ENCODE data around the gene WNT7B. TPM values are rescaled to one million over a fixed set of nuclear protein-coding genes. Genes with fewer than 3 reads are reported as not detected.

Gene WNT7B
- total and polyA plus RNA-seq, 10 of the 15 experiments (the other 5 are each of a cell fraction or from before 2014, with no cell fraction given): 0.12 TPM; not detected in 9

- ATAC-seq: no peak
- Histone ChIP-seq H2AFZ (ENCODE audit: control insufficient read depth, low read depth, low read length) (no peak overlapping the region), H4K20me1 (ENCODE audit: control insufficient read depth, insufficient read depth) (peaks cover 3% of the 10 kb centered on the region; the same call in 1 of the 2 replicates), H3K9ac (ENCODE audit: control insufficient read depth, insufficient read depth, low read length) (no peak overlapping the region), H3K79me2 (ENCODE audit: control insufficient read depth, insufficient read depth, low read length) (no peaks in the 10 kb centered on the region), H3K4me1 (ENCODE audit: control insufficient read depth, insufficient read depth, low read length) (no peaks in the 10 kb centered on the region), H3K27me3 (replicated peaks in 1 of 2; ENCODE audit: control insufficient read depth in 2 of 2, insufficient read depth in 2 of 2, low read length in 1 of 2) (no peaks in the 10 kb centered on the region), H3K4me3 (no peak overlapping the region), H3K36me3 (ENCODE audit: control insufficient read depth in 2 of 2, insufficient read depth in 2 of 2, low read length in 1 of 2) (no peaks in the 10 kb centered on the region), H3K27ac (ENCODE audit: control insufficient read depth, insufficient read depth) (no peak overlapping the region), H3K9me3 (replicated peaks; ENCODE audit: control insufficient read depth, insufficient read depth, low read length) (no peaks in the 10 kb centered on the region), H3K4me2 (ENCODE audit: control insufficient read depth, insufficient read depth) (no peak overlapping the region)
- ChIA-PET POLR2A (no interaction called here), SMC1A (ENCODE audit: uncharacterized antibody, unreplicated experiment) (no interaction called here), CTCF (no interaction called here), RAD21 (ENCODE audit: unreplicated experiment) (no interaction called here)
- no TSS peak for BruUV-seq (replicated peaks)
- intact Hi-C loops (cut with micrococcal nuclease; ENCODE audit: unreplicated experiment) (no loop called here), in situ Hi-C loops (cut with MboI) (no loop called here)
- WGBS (ENCODE audit: insufficient coverage, insufficient replicate concordance, low lambda C conversion rate, missing lambda C conversion rate): 62% methylated on average over 15 of the region's 15 CpGs
- no peak for FAIRE-seq
- TF ChIP-seq MTA3 (IDR thresholded peaks at IDR 0.05; ENCODE audit: borderline replicate concordance, low read length) (no peak), RAD51 (IDR thresholded peaks at IDR 0.05) (no peak), CREB1 (IDR thresholded peaks at IDR 0.05; ENCODE audit: low read depth) (no peak), EZH2 (IDR thresholded peaks at IDR 0.05; ENCODE audit: borderline replicate concordance, control insufficient read depth, low read depth, low read length) (no peak), NR2C1 (IDR thresholded peaks at IDR 0.05) (no peak), MXI1 (IDR thresholded peaks at IDR 0.05; ENCODE audit: low read depth, low read length) (no peak), MEF2B (IDR thresholded peaks at IDR 0.05; ENCODE audit: partially characterized antibody, poor library complexity, severe bottlenecking) (no peak), ZSCAN29 (IDR thresholded peaks at IDR 0.05) (no peak)
- no peak for DNase-seq (ENCODE audit: low read depth, low spot score)
These were observed 69.6 kb downstream of the WNT7B start for GRCh38 chr22:45907378-45907777.

GRCh38 chr22:45906946-45907345 is 70.0 kb downstream of the WNT7B start:
- ATAC-seq (no peak), FAIRE-seq (no peak), DNase-seq (ENCODE audit: low read depth, low spot score) (no peak)
- POLR2A ChIA-PET: no interaction called here
- Histone ChIP-seq H3K9ac (ENCODE audit: control insufficient read depth, insufficient read depth, low read length) (no peak overlapping the region), H3K4me1 (ENCODE audit: control insufficient read depth, insufficient read depth, low read length) (no peaks in the 10 kb centered on the region), H3K36me3 (ENCODE audit: control insufficient read depth in 2 of 2, insufficient read depth in 2 of 2, low read length in 1 of 2) (no peaks in the 10 kb centered on the region), H3K9me3 (replicated peaks; ENCODE audit: control insufficient read depth, insufficient read depth, low read length) (no peaks in the 10 kb centered on the region), H3K4me2 (ENCODE audit: control insufficient read depth, insufficient read depth) (no peak overlapping the region), H3K27me3 (replicated peaks in 1 of 2; ENCODE audit: control insufficient read depth in 2 of 2, insufficient read depth in 2 of 2, low read length in 1 of 2) (no peaks in the 10 kb centered on the region), H3K4me3 (no peak overlapping the region), H3K79me2 (ENCODE audit: control insufficient read depth, insufficient read depth, low read length) (no peaks in the 10 kb centered on the region), H3K27ac (ENCODE audit: control insufficient read depth, insufficient read depth) (no peak overlapping the region), H4K20me1 (ENCODE audit: control insufficient read depth, insufficient read depth) (peaks cover 3% of the 10 kb centered on the region; the same call in 1 of the 2 replicates), H2AFZ (ENCODE audit: control insufficient read depth, low read depth, low read length) (no peak overlapping the region)
- intact Hi-C loops (cut with micrococcal nuclease; ENCODE audit: unreplicated experiment) (no loop called here), in situ Hi-C loops (cut with MboI) (no loop called here)
- SMC1A ChIA-PET (ENCODE audit: uncharacterized antibody, unreplicated experiment): no interaction called here
- RAD21 ChIA-PET (ENCODE audit: unreplicated experiment): no interaction called here
- WGBS (ENCODE audit: insufficient coverage, insufficient replicate concordance, low lambda C conversion rate, missing lambda C conversion rate): 32% methylated on average over 8 of the region's 13 CpGs
- TF ChIP-seq TCF3 (IDR thresholded peaks at IDR 0.05; ENCODE audit: borderline replicate concordance, insufficient read depth, low read depth, low read length) (no peak), RB1 (IDR thresholded peaks at IDR 0.05; ENCODE audit: borderline replicate concordance) (no peak)
- TF ChIP-seq, protein P1, sequence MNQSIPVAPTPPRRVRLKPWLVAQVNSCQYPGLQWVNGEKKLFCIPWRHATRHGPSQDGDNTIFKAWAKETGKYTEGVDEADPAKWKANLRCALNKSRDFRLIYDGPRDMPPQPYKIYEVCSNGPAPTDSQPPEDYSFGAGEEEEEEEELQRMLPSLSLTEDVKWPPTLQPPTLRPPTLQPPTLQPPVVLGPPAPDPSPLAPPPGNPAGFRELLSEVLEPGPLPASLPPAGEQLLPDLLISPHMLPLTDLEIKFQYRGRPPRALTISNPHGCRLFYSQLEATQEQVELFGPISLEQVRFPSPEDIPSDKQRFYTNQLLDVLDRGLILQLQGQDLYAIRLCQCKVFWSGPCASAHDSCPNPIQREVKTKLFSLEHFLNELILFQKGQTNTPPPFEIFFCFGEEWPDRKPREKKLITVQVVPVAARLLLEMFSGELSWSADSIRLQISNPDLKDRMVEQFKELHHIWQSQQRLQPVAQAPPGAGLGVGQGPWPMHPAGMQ (IDR thresholded peaks at IDR 0.05; ENCODE audit: borderline replicate concordance): no peak
- no TSS peak for BruUV-seq (replicated peaks)
- CTCF ChIA-PET: no interaction called here
